Measurements from ENCODE around the gene FCAMR. TPM values are rescaled to one million over a fixed set of nuclear protein-coding genes. Genes with fewer than 3 reads are reported as not detected.

Gene FCAMR
- polyA plus RNA-seq, 1 experiment, result not detected

- POLR2A ChIA-PET, result no interaction called here
- no peaks in the 10 kb centered on the region for H3K36me3 ChIP-seq (ENCODE audit: control insufficient read depth, insufficient read depth, low read length)
- no peak within 1 kb of the TSS for H3K4me3 ChIP-seq (ENCODE audit: low read depth, low read length)
- H3K27me3 ChIP-seq (ENCODE audit: control insufficient read depth, insufficient read depth, low read length), result no peaks in the 10 kb centered on the region; the same call in none of the 2 replicates
- TF ChIP-seq CTCF (IDR thresholded peaks at IDR 0.05; ENCODE audit: insufficient read depth, low read depth, low read length), result no peak
- no peak for DNase-seq (ENCODE audit: low read depth)
- CTCF ChIA-PET, result interaction anchor here (1.1 to 3.3 kb wide), 2 partner anchors 9 to 10 kb away, joined by 5 to 28 read pairs; no protein-coding TSS in a partner anchor
Measured at GRCh38 chr1:206921772-206922265, 48.4 kb downstream of the FCAMR start, which contains the start of gene FCMR. Gene FCMR (minus strand): TSS chr1:206921941. CDS start chr1:206921854, 87 bp downstream.

- POLR2A ChIA-PET, result no interaction called here
- Histone ChIP-seq H3K27me3 (ENCODE audit: control insufficient read depth, insufficient read depth, low read length) (peaks cover 4% of the 10 kb centered on the region), H3K36me3 (ENCODE audit: control insufficient read depth, insufficient read depth, low read length) (no peaks in the 10 kb centered on the region), H3K4me3 (ENCODE audit: low read depth, low read length) (no peak overlapping the region)
- CTCF ChIA-PET, result interaction anchor here (1.0 to 8.7 kb wide), 7 partner anchors 8 to 193 kb away, joined by 3 to 127 read pairs (median 3); no protein-coding TSS in a partner anchor
- no peak for DNase-seq (ENCODE audit: low read depth)
- TF ChIP-seq CTCF (IDR thresholded peaks at IDR 0.05; ENCODE audit: insufficient read depth, low read depth, low read length), result no peak
Measured at GRCh38 chr1:206918076-206918475, 52.2 kb downstream of the FCAMR start.

GRCh38 chr1:206916000-206916709, 54.1 kb downstream of the FCAMR start:
- TF ChIP-seq CTCF (IDR thresholded peaks at IDR 0.05; ENCODE audit: insufficient read depth, low read depth, low read length), result no peak
- ChIA-PET CTCF (interaction anchor here (0.8 to 8.7 kb wide), 10 partner anchors 10 to 252 kb away, joined by 3 to 127 read pairs (median 4); no protein-coding TSS in a partner anchor), POLR2A (no interaction called here)
- no peak for DNase-seq (ENCODE audit: low read depth)
- Histone ChIP-seq H3K27me3 (ENCODE audit: control insufficient read depth, insufficient read depth, low read length) (peaks cover 4% of the 10 kb centered on the region), H3K36me3 (ENCODE audit: control insufficient read depth, insufficient read depth, low read length) (no peaks in the 10 kb centered on the region), H3K4me3 (ENCODE audit: low read depth, low read length) (no peak overlapping the region)

- Histone ChIP-seq H3K27me3 (ENCODE audit: control insufficient read depth, insufficient read depth, low read length) (peaks cover 4% of the 10 kb centered on the region), H3K36me3 (ENCODE audit: control insufficient read depth, insufficient read depth, low read length) (no peaks in the 10 kb centered on the region), H3K4me3 (ENCODE audit: low read depth, low read length) (no peak overlapping the region)
- ChIA-PET CTCF (interaction anchor here (1.1 to 8.7 kb wide), 8 partner anchors 9 to 251 kb away, joined by 3 to 127 read pairs (median 4); no protein-coding TSS in a partner anchor), POLR2A (no interaction called here)
- no peak for DNase-seq (ENCODE audit: low read depth)
- TF ChIP-seq CTCF (IDR thresholded peaks at IDR 0.05; ENCODE audit: insufficient read depth, low read depth, low read length), result no peak
Measured at GRCh38 chr1:206915030-206915735, 55.1 kb downstream of the FCAMR start.
